ENCODE data around the gene DLK2.
"Not testable (repeated sequence)": the region's sequence is repeated elsewhere in the genome, so short reads cannot be mapped to it uniquely, and the experiment has no call there.

DLK2 gene, protein sequence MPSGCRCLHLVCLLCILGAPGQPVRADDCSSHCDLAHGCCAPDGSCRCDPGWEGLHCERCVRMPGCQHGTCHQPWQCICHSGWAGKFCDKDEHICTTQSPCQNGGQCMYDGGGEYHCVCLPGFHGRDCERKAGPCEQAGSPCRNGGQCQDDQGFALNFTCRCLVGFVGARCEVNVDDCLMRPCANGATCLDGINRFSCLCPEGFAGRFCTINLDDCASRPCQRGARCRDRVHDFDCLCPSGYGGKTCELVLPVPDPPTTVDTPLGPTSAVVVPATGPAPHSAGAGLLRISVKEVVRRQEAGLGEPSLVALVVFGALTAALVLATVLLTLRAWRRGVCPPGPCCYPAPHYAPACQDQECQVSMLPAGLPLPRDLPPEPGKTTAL

DNA sequence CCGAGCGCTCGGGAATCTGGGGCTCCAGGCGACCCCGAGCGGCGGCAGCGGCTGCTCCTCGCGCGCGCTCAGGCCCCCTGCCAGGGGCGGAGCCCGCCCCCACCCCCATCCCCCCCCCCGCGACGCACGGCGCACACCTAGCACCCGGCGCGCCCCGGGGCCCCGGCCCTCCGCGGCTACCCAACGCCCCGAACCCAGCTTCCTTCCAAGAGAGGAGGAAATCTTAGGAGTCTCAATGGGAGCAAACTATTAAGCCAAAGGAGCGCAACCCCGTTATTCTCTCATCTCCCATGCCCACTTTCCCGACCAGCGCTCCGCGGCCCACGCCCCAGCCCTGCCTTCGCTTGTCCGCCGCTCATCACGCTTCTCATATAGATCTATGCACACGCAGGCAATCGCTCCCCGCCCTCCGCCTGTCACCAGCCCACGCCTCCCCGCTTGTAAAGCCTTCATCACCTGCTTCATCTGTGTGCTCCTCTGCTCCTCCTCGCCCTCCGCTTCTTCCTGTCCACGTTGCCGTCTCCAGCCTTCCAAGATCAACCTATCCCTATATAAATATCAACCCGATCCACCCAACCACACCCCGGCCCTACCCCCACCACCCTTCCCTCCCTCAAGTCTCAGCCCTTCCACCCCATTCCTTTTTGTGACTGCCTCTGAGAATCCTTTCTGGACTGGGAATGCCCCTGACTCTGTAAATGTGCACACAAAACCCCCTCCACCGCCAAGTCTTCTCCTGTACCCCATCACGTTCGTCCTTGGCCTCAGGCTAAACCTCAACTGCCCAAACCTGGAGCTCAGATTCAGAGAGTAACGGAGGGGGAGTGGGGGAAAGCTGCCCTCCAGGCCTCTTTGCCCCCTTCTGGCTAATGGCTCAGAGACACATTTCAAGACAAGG lies at the start of gene DLK2:
Gene DLK2, minus strand, starts transcription at position 18 of the 898 bp plus-strand sequence. CDS start 723 bp downstream, outside the sequence.
- TF ChIP-seq, protein P1, sequence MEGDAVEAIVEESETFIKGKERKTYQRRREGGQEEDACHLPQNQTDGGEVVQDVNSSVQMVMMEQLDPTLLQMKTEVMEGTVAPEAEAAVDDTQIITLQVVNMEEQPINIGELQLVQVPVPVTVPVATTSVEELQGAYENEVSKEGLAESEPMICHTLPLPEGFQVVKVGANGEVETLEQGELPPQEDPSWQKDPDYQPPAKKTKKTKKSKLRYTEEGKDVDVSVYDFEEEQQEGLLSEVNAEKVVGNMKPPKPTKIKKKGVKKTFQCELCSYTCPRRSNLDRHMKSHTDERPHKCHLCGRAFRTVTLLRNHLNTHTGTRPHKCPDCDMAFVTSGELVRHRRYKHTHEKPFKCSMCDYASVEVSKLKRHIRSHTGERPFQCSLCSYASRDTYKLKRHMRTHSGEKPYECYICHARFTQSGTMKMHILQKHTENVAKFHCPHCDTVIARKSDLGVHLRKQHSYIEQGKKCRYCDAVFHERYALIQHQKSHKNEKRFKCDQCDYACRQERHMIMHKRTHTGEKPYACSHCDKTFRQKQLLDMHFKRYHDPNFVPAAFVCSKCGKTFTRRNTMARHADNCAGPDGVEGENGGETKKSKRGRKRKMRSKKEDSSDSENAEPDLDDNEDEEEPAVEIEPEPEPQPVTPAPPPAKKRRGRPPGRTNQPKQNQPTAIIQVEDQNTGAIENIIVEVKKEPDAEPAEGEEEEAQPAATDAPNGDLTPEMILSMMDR (IDR thresholded peaks at IDR 0.05), result no peak
- no peak for TF ChIP-seq ZFX (IDR thresholded peaks at IDR 0.05; ENCODE audit: borderline replicate concordance)
- no peak within 1 kb of the TSS for H3K27ac ChIP-seq

DNA sequence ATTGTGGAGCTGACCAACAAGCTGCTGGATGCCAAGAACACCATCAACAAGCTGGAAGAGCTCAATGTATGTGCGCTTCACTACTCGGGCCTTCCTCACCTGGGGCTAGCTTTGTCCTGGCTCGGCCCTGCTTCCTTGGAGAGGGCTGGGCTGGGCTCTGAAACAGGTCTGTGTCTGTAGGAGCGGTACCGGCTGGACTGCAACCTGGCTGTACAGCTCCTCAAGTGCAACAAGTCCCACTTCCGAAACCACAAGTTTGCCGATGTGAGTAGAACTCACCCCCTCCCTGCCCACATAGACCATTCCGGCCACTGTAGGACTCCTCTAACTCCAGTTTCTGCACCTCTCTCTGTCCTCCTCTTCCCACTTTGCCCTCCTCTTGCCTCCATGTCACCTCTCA lies 48.1 kb upstream of the DLK2 start:
- no peak overlapping the region for H3K27ac ChIP-seq
- no peak for TF ChIP-seq ZFX (IDR thresholded peaks at IDR 0.05; ENCODE audit: borderline replicate concordance)
- TF ChIP-seq, protein P1 (IDR thresholded peaks at IDR 0.05), result no peak

DNA sequence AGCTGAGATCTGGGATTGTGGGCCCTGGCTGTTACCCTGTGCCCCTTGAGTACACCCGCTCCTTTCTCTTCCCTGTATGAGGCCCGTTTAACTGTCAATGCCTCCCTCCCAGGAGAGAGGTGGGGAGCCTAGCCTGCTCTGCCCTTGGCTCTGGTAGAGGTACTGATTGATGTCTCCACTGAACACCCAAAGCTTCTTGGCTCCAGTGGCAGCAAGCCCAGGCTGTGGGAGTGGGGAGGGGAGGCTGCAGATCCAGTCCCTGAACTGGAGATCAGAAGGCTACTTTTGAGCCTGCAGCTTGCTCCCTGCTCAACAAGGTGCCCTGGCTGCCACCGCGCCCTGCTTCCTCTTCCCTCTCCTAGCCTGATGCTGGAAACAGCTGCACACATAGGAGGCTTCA lies 47.3 kb upstream of the DLK2 start:
- no peak overlapping the region for H3K27ac ChIP-seq
- TF ChIP-seq, protein P1 (IDR thresholded peaks at IDR 0.05), result no peak
- no peak for TF ChIP-seq ZFX (IDR thresholded peaks at IDR 0.05; ENCODE audit: borderline replicate concordance)

DNA sequence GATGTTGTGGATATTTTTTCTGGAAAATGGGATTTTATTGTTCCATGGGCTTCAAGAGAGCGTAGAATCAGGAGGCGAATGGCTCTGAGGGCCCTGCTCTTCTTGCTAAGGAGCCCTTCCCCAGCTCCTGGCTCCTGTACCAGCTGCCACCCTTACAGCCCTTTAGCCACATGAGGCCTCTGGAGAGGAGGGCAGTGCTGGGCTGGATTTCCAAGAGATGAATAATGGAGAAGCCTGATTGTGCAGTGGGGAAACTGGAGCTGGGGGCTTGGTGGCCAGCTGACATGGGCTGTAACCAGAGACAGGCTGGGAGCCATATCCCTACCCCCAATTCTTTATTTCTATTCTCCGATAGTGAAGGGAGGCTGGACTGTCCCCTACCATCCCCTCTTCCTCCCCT lies 45.6 kb upstream of the DLK2 start:
- TF ChIP-seq, protein P1 (IDR thresholded peaks at IDR 0.05), result no peak
- no peak for TF ChIP-seq ZFX (IDR thresholded peaks at IDR 0.05; ENCODE audit: borderline replicate concordance)
- H3K27ac ChIP-seq, result no peak overlapping the region

DNA sequence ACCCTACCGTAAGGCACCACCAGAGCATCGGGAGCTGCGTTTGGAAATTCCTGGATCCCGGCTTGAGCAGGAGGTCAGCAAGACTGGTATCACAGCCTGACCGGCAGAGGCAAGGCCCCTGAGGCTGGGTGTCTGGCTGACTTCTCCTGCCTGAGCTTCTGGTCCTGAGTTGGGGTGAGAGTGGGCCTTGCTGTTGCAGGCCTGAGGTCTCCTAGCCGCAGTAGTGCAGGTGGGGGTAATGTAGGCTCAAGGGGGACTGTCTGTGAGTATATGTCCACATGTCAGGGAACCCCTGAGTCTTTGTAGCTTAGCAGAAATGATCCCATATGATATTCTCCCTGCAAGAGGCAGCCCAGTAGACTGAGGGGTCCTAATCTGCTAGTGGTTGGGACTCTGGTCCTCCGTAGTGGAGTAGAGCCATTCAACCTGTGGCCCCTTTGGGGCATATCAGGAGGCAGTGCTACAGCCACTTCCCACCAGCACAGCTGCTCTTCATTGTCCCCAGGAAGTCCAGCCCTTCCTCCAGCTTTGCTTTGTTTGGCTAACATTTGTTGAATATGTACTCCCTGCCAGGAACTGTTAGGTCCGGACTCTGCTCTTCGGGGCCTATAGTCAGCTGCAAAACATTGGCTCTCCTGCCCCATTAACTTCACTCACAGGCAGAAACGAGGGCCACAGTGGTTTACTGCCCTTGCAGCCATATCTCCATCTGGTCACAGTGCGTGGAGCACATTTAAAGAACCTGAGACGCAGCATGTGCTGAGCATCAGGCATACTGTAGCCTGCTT lies 43.9 kb upstream of the DLK2 start:
- no peak for TF ChIP-seq ZFX (IDR thresholded peaks at IDR 0.05; ENCODE audit: borderline replicate concordance)
- TF ChIP-seq, protein P1 (IDR thresholded peaks at IDR 0.05), result no peak
- no peak overlapping the region for H3K27ac ChIP-seq

DNA sequence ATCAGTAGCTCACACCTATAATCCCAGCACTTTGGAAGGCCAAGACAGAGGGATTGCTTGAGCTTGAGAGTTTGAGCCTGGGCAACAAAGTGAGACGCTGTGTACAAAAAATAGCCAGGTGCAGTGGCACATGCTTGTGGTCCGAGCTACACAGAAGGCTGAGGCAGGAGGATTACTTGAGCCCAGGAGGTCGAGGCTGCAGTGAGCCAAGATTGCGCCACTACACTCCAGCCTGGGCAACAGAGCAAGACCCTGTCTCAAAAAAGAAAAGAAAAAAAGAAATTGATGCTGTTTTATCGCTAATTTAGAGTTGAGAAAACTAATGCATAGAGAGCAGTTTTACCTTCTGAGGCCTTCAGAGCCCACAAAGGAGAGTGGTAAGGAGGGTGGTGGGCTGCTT lies 42.9 kb upstream of the DLK2 start:
- H3K27ac ChIP-seq, result not testable (repeated sequence)

DNA sequence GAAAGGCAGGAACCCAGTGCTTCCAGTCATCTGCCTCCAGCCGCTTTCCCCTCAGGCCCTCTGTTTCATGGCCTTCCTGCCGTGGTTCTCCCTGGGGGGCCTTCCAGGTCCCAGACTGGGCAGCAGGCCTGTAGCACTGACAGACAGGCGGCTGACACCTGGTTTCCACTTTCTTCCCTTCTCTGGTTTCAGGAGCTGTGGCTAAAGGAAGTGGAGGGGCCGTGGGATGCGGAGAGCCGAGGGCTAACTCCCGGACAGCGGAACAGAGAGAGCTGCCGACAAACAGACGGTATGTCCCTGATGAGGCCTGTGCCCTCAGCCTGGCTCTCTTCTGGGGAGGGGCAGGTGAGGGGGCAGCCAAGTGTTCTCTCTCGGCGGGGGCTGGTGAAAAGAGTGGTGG lies 42.3 kb upstream of the DLK2 start:
- TF ChIP-seq ZFX (IDR thresholded peaks at IDR 0.05; ENCODE audit: borderline replicate concordance), result no peak
- TF ChIP-seq, protein P1 (IDR thresholded peaks at IDR 0.05), result no peak
- no peak overlapping the region for H3K27ac ChIP-seq

Data from 22Rv1 (cell line).